Right atrium auricular region (tissue), 2 donors: Measurements from ENCODE around the gene TTC23L. TPM values are rescaled to one million over a fixed set of nuclear protein-coding genes. Genes with fewer than 3 reads are reported as not detected.

Experiments
- DNase-seq: peaks from one replicate; pipeline ENCODE4 v3.0.0-alpha.2; 2019; ENCODE audit warnings: low spot score
- H3K27ac ChIP-seq, 2 donors: fragments of 200-600 bp; sonication (generic); 1 replicate in 1 of 2; 2 replicates in 1 of 2; pipeline ENCODE4 v1.5.1; 2016 to 2019
- H3K27me3 ChIP-seq, 2 donors: fragments of 200-600 bp; sonication (generic); one replicate each; pipeline versions ENCODE4 v1.5.1 to v1.6.0; 2017 to 2019
- H3K36me3 ChIP-seq: fragments of 200-600 bp; sonication (generic); one replicate; pipeline ENCODE4 v1.5.1; 2016
- H3K4me1 ChIP-seq, 2 donors: fragments of 200-600 bp; sonication (generic); one replicate each; pipeline versions ENCODE4 v1.5.1 to v1.6.0; 2017 to 2019
- H3K4me3 ChIP-seq, 2 donors: fragments of 200-600 bp; sonication (generic); 1 replicate in 1 of 2; 2 replicates in 1 of 2; pipeline ENCODE4 v1.5.1; 2017 to 2019; ENCODE audit warnings: mild to moderate bottlenecking in 1 of 2, moderate library complexity in 1 of 2
- H3K9me3 ChIP-seq, 2 donors: fragments of 200-600 bp; sonication (generic); one replicate each; pipeline ENCODE4 v1.5.1; 2019
- CTCF ChIP-seq, 2 donors: fragments of 200-600 bp; sonication (generic); IDR thresholded peaks; one replicate each; pipeline ENCODE4 v1.5.1; 2019; ENCODE audit warnings: antibody characterized with exemption in 2 of 2
- total RNA-seq, 2 donors: library from RNA; depleted of rRNA; stranded (reverse); fragments of >200 nt; gene quantifications; one replicate each; pipeline ENCODE4 v1.1.0, GENCODE V29; 2016

TTC23L gene
- total RNA-seq, 2 donors from 2014 or later, result 0.28 TPM; not detected in 1

- TF ChIP-seq CTCF (IDR thresholded peaks at IDR 0.05), result no peak
- Histone ChIP-seq H3K27ac (no peak overlapping the region), H3K9me3 (no peaks in the 10 kb centered on the region), H3K4me1 (no peaks in the 10 kb centered on the region), H3K27me3 (no peaks in the 10 kb centered on the region), H3K36me3 (no peaks in the 10 kb centered on the region), H3K4me3 (no peak overlapping the region)
- DNase-seq, result no peak
Measured at GRCh38 chr5:34894716-34895115, 55.8 kb downstream of the TTC23L start.

- H3K4me1 ChIP-seq, result no peaks in the 10 kb centered on the region
- TF ChIP-seq CTCF (IDR thresholded peaks at IDR 0.05), result no peak
- no peaks in the 10 kb centered on the region for H3K36me3 ChIP-seq
- H3K27me3 ChIP-seq, result no peaks in the 10 kb centered on the region
- no peaks in the 10 kb centered on the region for H3K9me3 ChIP-seq
- H3K4me3 ChIP-seq, result no peak overlapping the region
- DNase-seq, result no peak
- H3K27ac ChIP-seq, result no peak overlapping the region
Measured at GRCh38 chr5:34895641-34896419, 56.9 kb downstream of the TTC23L start.

- Histone ChIP-seq H3K36me3 (peaks cover 3% of the 10 kb centered on the region), H3K4me3 (no peak overlapping the region), H3K9me3 (no peaks in the 10 kb centered on the region), H3K27ac (no peak overlapping the region), H3K27me3 (no peaks in the 10 kb centered on the region), H3K4me1 (no peaks in the 10 kb centered on the region)
- DNase-seq, result no peak
- no peak for TF ChIP-seq CTCF (IDR thresholded peaks at IDR 0.05)
Measured at GRCh38 chr5:34897646-34898045, 58.7 kb downstream of the TTC23L start.

GRCh38 chr5:34898258-34898895, 59.4 kb downstream of the TTC23L start:
- peak; percentile 74 to 88 for TF ChIP-seq CTCF (IDR thresholded peaks at IDR 0.05)
- Histone ChIP-seq H3K4me3 (no peak overlapping the region), H3K9me3 (no peaks in the 10 kb centered on the region), H3K36me3 (peaks cover 3% of the 10 kb centered on the region), H3K4me1 (no peaks in the 10 kb centered on the region), H3K27ac (no peak overlapping the region), H3K27me3 (no peaks in the 10 kb centered on the region)
- peak; percentile 73 for DNase-seq

GRCh38 chr5:34899066-34899465, 60.1 kb downstream of the TTC23L start:
- Histone ChIP-seq H3K4me1 (no peaks in the 10 kb centered on the region), H3K9me3 (no peaks in the 10 kb centered on the region), H3K4me3 (no peak overlapping the region), H3K36me3 (peaks cover 3% of the 10 kb centered on the region), H3K27me3 (no peaks in the 10 kb centered on the region), H3K27ac (no peak overlapping the region)
- DNase-seq, result no peak
- TF ChIP-seq CTCF (IDR thresholded peaks at IDR 0.05), result no peak
